K562 (cell line): ENCODE measurements around the gene SIDT2. TPM values are rescaled to one million over a fixed set of nuclear protein-coding genes. Genes with fewer than 3 reads are reported as not detected.

Source experiments
- ATAC-seq: fragments of 200-7000 bp; cut with Tn5 transposase; 3 replicates; pipeline ENCODE4 v1.9.1; 2020; ENCODE audit warnings: moderate library complexity
- BruUV-seq: library from RNA; stranded (reverse); fragments of 400-500 nt; replicated peaks from 2 replicates; lab custom pipeline; 2021; lab: Mats Ljungman, UMichigan
- CTCF ChIA-PET: fragments of 300-600 bp; formaldehyde crosslinking; extraction: SDS; loops from one replicate; lab custom pipeline; 2021; ENCODE audit warnings: low intra/inter-chr PET ratio; lab: Yijun Ruan, JAX
- POLR2A ChIA-PET: fragments of 300-600, 350-650 bp; sonication (Branson Sonifier 250); formaldehyde crosslinking; extraction: SDS; loops from one replicate; lab custom pipeline; 2021; ENCODE audit warnings: antibody characterized with exemption, inconsistent platforms; lab: Yijun Ruan, JAX
- DNase-seq, 4 experiments: peaks; one replicate each; pipeline versions ENCODE4 v3.0.0 to v3.0.0-alpha.2; 2011 to 2018; ENCODE audit warnings: low spot score in 3 of 4, mixed read lengths in 3 of 4; ENCODE audit errors: extremely low read depth in 1 of 4
- FAIRE-seq: peaks from 2 replicates; lab custom pipeline; 2011; peaks lifted over from hg19 to GRCh38; lab: Jason Lieb, UNC
- H2AFZ ChIP-seq: 2 replicates; pipeline ENCODE4 v1.6.0; 2011; ENCODE audit warnings: low read depth, low read length, control low read depth, inconsistent platforms
- H3K27ac ChIP-seq: fragments of 200-600 bp; 3 replicates; pipeline ENCODE4 v1.8.0; 2011; ENCODE audit warnings: low read depth, mild to moderate bottlenecking, control low read depth, inconsistent platforms, low read length, moderate library complexity, mixed read lengths; ENCODE audit errors: extremely low read depth
- H3K27me3 ChIP-seq, 2 experiments: fragments of 300-600 bp in 1 of 2; 2 replicates in 1 of 2; 3 replicates in 1 of 2; pipeline versions ENCODE4 v1.6.0 to v1.8.0; 2011; ENCODE audit warnings: inconsistent platforms in 2 of 2, low read length in 2 of 2, mild to moderate bottlenecking in 1 of 2, mixed read lengths in 1 of 2, moderate library complexity in 1 of 2; ENCODE audit not compliant: control insufficient read depth in 2 of 2, insufficient read depth in 2 of 2
- H3K36me3 ChIP-seq: fragments of 300-600 bp; 3 replicates; pipeline ENCODE4 v1.8.0; 2011; ENCODE audit warnings: mild to moderate bottlenecking, low read length, inconsistent platforms; ENCODE audit not compliant: control insufficient read depth, insufficient read depth
- H3K4me1 ChIP-seq, 2 experiments: fragments of 200-600 bp in 1 of 2; replicated peaks in 1 of 2; 2 replicates in 1 of 2; 3 replicates in 1 of 2; pipeline versions ENCODE4 v1.5.1 to v1.8.0; 2011; ENCODE audit warnings: inconsistent platforms in 2 of 2, low read length in 2 of 2, mild to moderate bottlenecking in 1 of 2, mixed read lengths in 1 of 2, moderate library complexity in 1 of 2; ENCODE audit not compliant: control insufficient read depth in 2 of 2, insufficient read depth in 2 of 2
- H3K4me2 ChIP-seq: 2 replicates; pipeline ENCODE4 v1.6.1; 2011; ENCODE audit warnings: low read length, control low read depth, inconsistent platforms, mixed read lengths; ENCODE audit not compliant: insufficient read depth
- H3K4me3 ChIP-seq: fragments of 200-600 bp; sonication (generic), shearing (Covaris generic); 2 replicates; pipeline ENCODE4 v1.5.1; 2016; ENCODE audit warnings: control low read depth, inconsistent platforms
- H3K79me2 ChIP-seq: fragments of 200-600 bp; 3 replicates; pipeline ENCODE4 v1.8.0; 2011; ENCODE audit warnings: low read length, inconsistent platforms; ENCODE audit not compliant: control insufficient read depth, insufficient read depth
- H3K9ac ChIP-seq, 2 experiments: 2 replicates each; pipeline versions ENCODE4 v1.6.0 to v1.6.1; 2011; ENCODE audit warnings: low read depth in 2 of 2, low read length in 2 of 2, control low read depth in 1 of 2, inconsistent platforms in 1 of 2, mild to moderate bottlenecking in 1 of 2, mixed read lengths in 1 of 2; ENCODE audit not compliant: insufficient read depth in 1 of 2
- H3K9me1 ChIP-seq: one replicate; pipeline ENCODE4 v1.6.0; 2011; ENCODE audit warnings: inconsistent platforms, mild to moderate bottlenecking, low read length, moderate library complexity; ENCODE audit not compliant: control insufficient read depth, insufficient read depth
- H3K9me3 ChIP-seq: replicated peaks from 2 replicates; pipeline ENCODE4 v1.5.1; 2011; ENCODE audit warnings: low read depth, low read length, inconsistent platforms; ENCODE audit not compliant: control insufficient read depth, insufficient read depth
- H4K20me1 ChIP-seq: replicated peaks from 2 replicates; pipeline ENCODE4 v1.6.1; 2011; ENCODE audit warnings: low read length, inconsistent platforms, mixed read lengths; ENCODE audit not compliant: control insufficient read depth, insufficient read depth
- CREM ChIP-seq: IDR thresholded peaks from 2 replicates; pipeline ENCODE4 v1.6.1; 2014; ENCODE audit warnings: antibody characterized with exemption, low read depth
- EHMT2 ChIP-seq: fragments of 450-650 bp; IDR thresholded peaks from 2 replicates; pipeline ENCODE4 v1.6.1; 2018; ENCODE audit warnings: antibody characterized with exemption
- ESRRA ChIP-seq: fragments of 450-650 bp; IDR thresholded peaks from 2 replicates; pipeline ENCODE4 v1.6.1; 2014; ENCODE audit warnings: low read depth, mild to moderate bottlenecking, moderate library complexity, borderline replicate concordance
- GTF2E2 ChIP-seq: fragments of 200-800 bp; sonication (Bioruptor generic); IDR thresholded peaks from 2 replicates; pipeline ENCODE4 v1.6.1; 2016; ENCODE audit warnings: missing genetic modification characterization, missing compliant biosample characterization
- HDAC8 ChIP-seq: fragments of 450-650 bp; IDR thresholded peaks from 2 replicates; pipeline ENCODE4 v1.6.1; 2016; ENCODE audit warnings: mild to moderate bottlenecking, missing genetic modification characterization, moderate library complexity, missing compliant biosample characterization
- IRF2 ChIP-seq: sonication (generic); formaldehyde crosslinking; IDR thresholded peaks from 2 replicates; pipeline ENCODE4 v1.8.1; 2022; ENCODE audit warnings: mild to moderate bottlenecking, missing genetic modification reagents
- MIER1 ChIP-seq: fragments of 450-650 bp; IDR thresholded peaks from 2 replicates; pipeline ENCODE4 v1.6.1; 2016; ENCODE audit warnings: antibody characterized with exemption, mild to moderate bottlenecking, low read depth
- MTA1 ChIP-seq: fragments of 450-650 bp; IDR thresholded peaks from 2 replicates; pipeline ENCODE4 v1.6.1; 2017; ENCODE audit warnings: borderline replicate concordance
- NCOR1 ChIP-seq: fragments of 450-650 bp; IDR thresholded peaks from 2 replicates; pipeline ENCODE4 v1.6.1; 2016; ENCODE audit warnings: mild to moderate bottlenecking, moderate library complexity
- NR2C1 ChIP-seq, 2 experiments: fragments of 450-650 bp; IDR thresholded peaks; 2 replicates each; pipeline ENCODE4 v1.6.1; 2017; ENCODE audit warnings: mild to moderate bottlenecking in 2 of 2, antibody characterized with exemption in 1 of 2, inconsistent platforms in 1 of 2, missing compliant biosample characterization in 1 of 2, missing genetic modification characterization in 1 of 2
- PBX2 ChIP-seq, 2 experiments: IDR thresholded peaks in 1 of 2; conservative IDR thresholded peaks in 1 of 2; 2 replicates each; pipeline ENCODE4 v1.6.1; 2016; ENCODE audit warnings: low read depth in 2 of 2, mild to moderate bottlenecking in 1 of 2, missing compliant biosample characterization in 1 of 2, missing genetic modification characterization in 1 of 2, moderate library complexity in 1 of 2
- RBM15 ChIP-seq: fragments of 200-400 bp; formaldehyde crosslinking; IDR thresholded peaks from 2 replicates; pipeline ENCODE4 v1.6.1; 2018; ENCODE audit warnings: mild to moderate bottlenecking, low read length, moderate library complexity; ENCODE audit not compliant: insufficient read depth
- SIRT6 ChIP-seq: IDR thresholded peaks from one replicate; pipeline ENCODE4 v1.6.1; 2012; ENCODE audit warnings: low read depth, mild to moderate bottlenecking, control low read depth, inconsistent platforms, low read length, moderate library complexity
- ZNF445 ChIP-seq: fragments of 250-450 bp; sonication (Bioruptor Pico); IDR thresholded peaks from 2 replicates; pipeline ENCODE4 v1.4.0; 2020; ENCODE audit warnings: low read depth, mild to moderate bottlenecking, moderate library complexity
- ZNF561 ChIP-seq: fragments of 450-650 bp; formaldehyde crosslinking; conservative IDR thresholded peaks from 2 replicates; pipeline ENCODE4 v1.4.0; 2020; ENCODE audit warnings: mild to moderate bottlenecking, moderate library complexity
- ZNF764 ChIP-seq: fragments of 250-450 bp; sonication (Bioruptor Pico); IDR thresholded peaks from 2 replicates; pipeline ENCODE4 v1.4.0; 2020; ENCODE audit warnings: low read depth, mild to moderate bottlenecking, moderate library complexity
- ZSCAN29 ChIP-seq: fragments of 450-650 bp; IDR thresholded peaks from 2 replicates; pipeline ENCODE4 v1.6.1; 2017
- WGBS: fragments of 100-300 bp; shearing (Covaris generic); methylation state at CpG from one replicate; pipeline ENCODE4 v1.1.6; 2016; ENCODE audit warnings: low coverage, mixed read lengths; ENCODE audit not compliant: insufficient coverage; ENCODE audit errors: missing lambda C conversion rate; 5-methylcytosine and 5-hydroxymethylcytosine counted together
- in situ Hi-C: fragments of 300-500 bp; cut with MboI; formaldehyde crosslinking; loops from 4 replicates; pipeline ENCODE4 v1.15.0; 2018; ENCODE audit warnings: inconsistent platforms, mixed read lengths
- intact Hi-C: fragments of 100-400 bp; cut with micrococcal nuclease; formaldehyde crosslinking; loops from 2 replicates; pipeline ENCODE4 v1.14.2; 2022
- polyA plus RNA-seq, 8 experiments: library from polyadenylated mRNA; depleted of rRNA in 4 of 8; stranded (reverse) in 5 of 8; unstranded in 3 of 8; fragments of >200 nt; fragmentation: Nextera tagmentation in 2 of 8; fragmentation: Illumina TruSeq in 1 of 8; extraction: Ambion mirVana in 2 of 8; extraction: Trizol in 1 of 8; gene quantifications; 2 replicates each; pipeline versions ENCODE4 v1.2.1 to v1.2.3, GENCODE V29; 2011 to 2014; ENCODE audit warnings: inconsistent platforms in 1 of 8, missing spikeins in 1 of 8
- total RNA-seq, 7 experiments: library from RNA; depleted of rRNA in 6 of 7; stranded (reverse); fragments of >200 nt in 6 of 7; fragmentation: Illumina TruSeq in 2 of 7; extraction: Trizol in 2 of 7; gene quantifications; 2 replicates each; pipeline versions ENCODE4 v1.2.1 to v1.2.3, GENCODE V29; 2011 to 2021; ENCODE audit warnings: low replicate concordance in 1 of 7

Gene SIDT2
- total and polyA plus RNA-seq, 9 of the 15 experiments (the other 6 are each of a cell fraction or from before 2014, with no cell fraction given), result 2.4 to 20.2 (median 6.5) TPM

GRCh38 chr11:117194267-117194666 is 15.7 kb downstream of the SIDT2 start:
- peaks cover 3% of the 10 kb centered on the region for H4K20me1 ChIP-seq
- H3K27ac ChIP-seq, result no peak overlapping the region
- no peak overlapping the region for H2AFZ ChIP-seq
- POLR2A ChIA-PET, result interaction anchor here (1.1 to 1.2 kb wide), 4 partner anchors 13 to 30 kb away, joined by 3 to 6 read pairs (median 3); no protein-coding TSS in a partner anchor
- BruUV-seq, result no TSS peak
- ATAC-seq (no peak), DNase-seq (no peak), FAIRE-seq (peak; percentile 26)
- peaks cover 0 to 23% of the 10 kb centered on the region in 2 experiments; a peak in 3 of 5 replicates for H3K4me1 ChIP-seq
- H3K4me2 ChIP-seq, result no peak overlapping the region
- no peak overlapping the region for H3K4me3 ChIP-seq
- H3K9ac ChIP-seq, result 0 out of 4 replicates have a peak overlapping the region, but pooled peaks of 1 of the 2 experiments have one; percentile 26
- 80% methylated on average over 5 of the region's 5 CpGs for WGBS
- TF ChIP-seq PBX2 (CRISPR knock-in tag; IDR thresholded peaks at IDR 0.05; ENCODE audit: low read depth) (no peak), PBX2 (tag; conservative IDR thresholded peaks at IDR 0.05; ENCODE audit: low read depth) (no peak), ZNF764 (CRISPR knock-in tag) (no peak), GTF2E2 (no peak), RBM15 (no peak), EHMT2 (no peak), MIER1 (no peak), NR2C1 (IDR thresholded peaks at IDR 0.05) (no peak), NR2C1 (tag; IDR thresholded peaks at IDR 0.05) (no peak), IRF2 (CRISPR knock-in tag) (no peak), NCOR1 (no peak), MTA1 (no peak), ZNF561 (CRISPR knock-in tag) (no peak), ZNF445 (CRISPR knock-in tag) (no peak), HDAC8 (tag) (no peak), ZSCAN29 (no peak), CREM (no peak), SIRT6 (no peak), ESRRA (no peak)
- TF ChIP-seq, all 486 proteins: peak for 0
- intact Hi-C loops (no loop called here), in situ Hi-C loops (no loop called here)
- H3K36me3 ChIP-seq, result peaks cover 32% of the 10 kb centered on the region; the same call in 2 of the 3 replicates
- H3K27me3 ChIP-seq, result no peaks in the 10 kb centered on the region
- H3K79me2 ChIP-seq, result no peaks in the 10 kb centered on the region
- no peaks in the 10 kb centered on the region for H3K9me3 ChIP-seq
- H3K9me1 ChIP-seq, result no peaks in the 10 kb centered on the region
- CTCF ChIA-PET, result no interaction called here
